ENCODE data around the gene FBXO31. TPM values are rescaled to one million over a fixed set of nuclear protein-coding genes. Genes with fewer than 3 reads are reported as not detected.

Gene FBXO31
- total RNA-seq, 1 donor from 2014 or later = 18.5 TPM

DNA sequence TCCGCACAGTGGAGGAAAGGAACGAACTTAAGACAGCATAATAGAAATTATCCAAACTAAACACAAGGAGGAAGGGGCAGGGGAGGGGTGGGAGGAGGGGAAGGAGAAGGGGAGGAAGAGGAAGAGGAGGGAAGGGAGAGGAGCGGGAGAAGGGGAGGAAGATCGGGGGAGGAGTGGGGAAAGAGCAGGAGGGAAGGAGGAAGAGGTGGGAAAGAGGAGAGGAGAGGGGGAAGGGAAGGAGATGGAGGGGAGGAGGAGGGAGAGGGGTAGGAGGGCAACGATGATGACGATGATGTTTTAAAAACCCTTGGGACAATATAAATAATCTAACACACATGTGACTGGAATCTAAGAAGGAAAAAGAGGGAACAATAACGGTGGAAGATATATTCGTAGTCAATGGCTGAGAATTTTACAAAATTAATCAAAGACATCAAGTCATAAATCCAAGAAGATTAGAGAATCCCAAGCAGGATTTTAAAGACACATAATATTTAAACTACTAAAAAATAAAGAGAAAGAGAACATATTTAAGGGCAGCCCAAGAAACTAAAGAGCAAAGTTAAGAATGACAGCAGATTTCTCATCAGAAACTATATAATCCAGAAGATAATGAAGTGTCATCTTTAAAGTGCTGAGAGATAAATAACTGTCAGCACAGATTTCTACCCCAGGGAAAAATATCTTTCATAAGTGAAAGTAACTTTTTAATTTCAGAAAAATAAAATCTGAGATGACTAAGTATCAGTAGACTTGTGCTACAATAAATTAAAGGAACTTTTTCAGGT, 96.5 kb downstream of the FBXO31 start:
- no peak for DNase-seq (ENCODE audit: low read depth in 2 of 2)

DNA sequence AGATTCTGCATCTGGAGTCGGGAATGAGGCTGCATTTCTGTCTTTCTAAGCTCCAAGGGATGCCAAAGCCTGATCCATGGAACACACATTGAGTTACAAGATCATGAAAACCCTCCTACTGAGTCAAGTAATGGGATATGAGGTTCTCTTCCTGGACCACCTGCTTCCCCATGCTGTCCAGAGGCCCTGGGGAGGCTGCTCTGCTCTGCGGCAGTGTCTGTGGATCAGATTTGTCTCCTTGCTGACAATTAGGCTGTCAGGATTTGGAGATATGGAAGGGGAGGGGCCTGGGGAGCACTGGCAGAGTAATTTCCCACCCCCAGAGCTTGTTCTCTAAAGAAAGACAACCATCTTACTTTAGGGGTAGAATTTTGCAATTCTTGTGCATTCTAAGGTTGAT, 99.4 kb downstream of the FBXO31 start:
- DNase-seq (ENCODE audit: low read depth in 2 of 2) = no peak

DNA sequence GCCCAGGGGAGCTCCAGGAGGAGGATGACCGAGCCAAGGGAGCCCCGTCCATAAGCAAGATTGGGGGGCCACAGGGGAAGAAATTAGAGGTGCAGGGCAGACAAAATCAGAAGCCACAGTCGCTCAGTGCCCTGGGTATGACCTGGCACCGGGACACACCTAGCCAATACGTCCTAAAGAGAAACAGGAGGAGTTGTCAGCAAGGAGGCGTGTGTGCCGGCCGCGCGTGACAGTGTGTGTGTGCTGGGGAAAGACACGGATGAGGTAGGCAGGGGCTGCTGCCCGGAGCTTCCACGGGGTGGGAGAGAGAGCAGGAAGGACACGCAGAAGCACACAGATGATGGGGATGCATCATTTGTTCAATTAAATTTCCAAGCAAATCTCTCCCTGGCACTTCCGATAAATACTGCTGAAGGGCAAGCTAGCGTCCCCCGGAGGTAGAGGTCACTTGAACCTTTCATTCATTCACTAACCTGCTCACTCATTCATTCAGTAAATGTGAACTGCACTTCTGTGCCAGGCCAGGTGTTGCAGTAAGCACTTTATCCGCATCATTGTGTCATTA, 104.4 kb downstream of the FBXO31 start:
- DNase-seq (ENCODE audit: low read depth in 2 of 2) = no peak

DNA sequence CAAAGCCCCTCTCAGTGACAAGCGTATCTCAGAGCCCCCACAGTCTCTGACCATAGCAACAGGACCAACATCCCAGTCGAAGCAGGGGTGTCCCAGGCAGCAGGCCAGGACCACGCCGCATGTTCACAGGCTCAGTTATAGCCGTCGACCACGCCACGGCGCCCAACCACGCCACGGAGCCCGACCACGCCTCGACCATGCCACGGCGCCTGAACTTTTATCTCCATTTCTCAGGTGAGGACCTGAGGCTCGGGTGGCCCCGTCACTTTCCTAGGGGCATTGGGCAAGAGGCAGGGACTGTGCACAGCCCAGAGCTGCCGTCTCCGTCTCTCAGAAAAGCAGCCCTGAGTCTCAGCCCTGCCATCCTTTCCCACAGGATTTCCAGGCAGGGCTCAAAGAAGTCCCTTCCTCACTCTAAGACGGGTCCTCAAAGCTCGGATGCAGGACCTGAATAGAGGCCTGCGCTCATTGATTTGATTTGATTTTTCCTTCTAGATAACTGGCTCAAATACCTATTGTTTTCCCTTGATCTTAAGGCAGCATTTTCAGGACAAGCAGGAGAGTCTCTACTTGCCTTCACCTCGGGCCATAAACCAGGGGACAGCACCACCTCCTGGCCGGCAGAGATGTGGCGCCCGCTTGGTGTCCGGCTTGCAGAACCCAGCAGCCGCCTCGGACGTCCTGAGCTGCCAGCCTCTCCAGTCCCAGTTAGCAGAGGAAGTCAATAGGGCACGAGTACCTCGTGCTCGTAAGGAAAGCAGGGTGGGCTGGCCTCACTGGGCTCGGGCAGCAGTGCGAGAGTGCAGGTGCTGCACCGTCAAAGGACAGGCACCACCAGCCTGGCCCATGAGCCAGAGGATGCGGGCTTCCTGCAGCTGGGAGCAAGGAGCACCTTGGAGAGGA, 105.1 kb downstream of the FBXO31 start:
- peak; percentile 83 to 87 for DNase-seq (ENCODE audit: low read depth in 2 of 2)

Other genes starting within 250 kb of the FBXO31 start
- 2.0 and 3.3 TPM in 2 replicates for gene C16orf95, start 66.4 kb downstream of the FBXO31 start, total RNA-seq
- 16.6 and 21.6 TPM in 2 replicates for gene MAP1LC3B, start 8.6 kb upstream of the FBXO31 start, total RNA-seq
- gene ZCCHC14, start 109.2 kb upstream of the FBXO31 start, total RNA-seq = 5.8 and 6.1 TPM in 2 replicates
- gene JPH3, start 218.7 kb upstream of the FBXO31 start, total RNA-seq = 0.20 and 0.65 TPM in 2 replicates